Peyer's patch (tissue), 4 donors: ENCODE data around the gene CDK17.

Source experiments
- POLR2A ChIP-seq, 2 donors: fragments of 450-650 bp; IDR thresholded peaks; one replicate each; pipeline ENCODE4 v1.5.1; 2017; ENCODE audit warnings: antibody characterized with exemption in 2 of 2, mild to moderate bottlenecking in 2 of 2, moderate library complexity in 2 of 2
- TF ChIP-seq, protein P1 (sequence below), 6 experiments: fragments of 450-650 bp in 4 of 6; fragments of 200-600 bp in 2 of 6; sonication (generic) in 1 of 6; IDR thresholded peaks; one replicate each; pipeline ENCODE4 v1.5.1; 2017 to 2019; ENCODE audit warnings: antibody characterized with exemption in 6 of 6, mild to moderate bottlenecking in 3 of 6, moderate library complexity in 1 of 6

DNA sequence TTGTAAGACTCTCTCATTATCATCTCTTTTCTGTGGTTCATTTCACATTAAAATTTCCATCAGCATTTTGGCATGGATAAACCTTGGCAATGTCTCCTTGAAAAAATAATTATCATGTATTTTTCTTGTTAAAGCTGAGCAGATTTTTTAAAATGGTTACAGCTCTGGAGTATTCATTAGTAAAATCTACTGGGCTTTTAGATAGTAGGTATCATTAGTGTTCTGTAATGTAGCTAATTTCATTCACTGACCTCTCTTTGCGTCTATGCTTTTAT, 36.9 kb upstream of the CDK17 start:
- TF ChIP-seq, protein P1, sequence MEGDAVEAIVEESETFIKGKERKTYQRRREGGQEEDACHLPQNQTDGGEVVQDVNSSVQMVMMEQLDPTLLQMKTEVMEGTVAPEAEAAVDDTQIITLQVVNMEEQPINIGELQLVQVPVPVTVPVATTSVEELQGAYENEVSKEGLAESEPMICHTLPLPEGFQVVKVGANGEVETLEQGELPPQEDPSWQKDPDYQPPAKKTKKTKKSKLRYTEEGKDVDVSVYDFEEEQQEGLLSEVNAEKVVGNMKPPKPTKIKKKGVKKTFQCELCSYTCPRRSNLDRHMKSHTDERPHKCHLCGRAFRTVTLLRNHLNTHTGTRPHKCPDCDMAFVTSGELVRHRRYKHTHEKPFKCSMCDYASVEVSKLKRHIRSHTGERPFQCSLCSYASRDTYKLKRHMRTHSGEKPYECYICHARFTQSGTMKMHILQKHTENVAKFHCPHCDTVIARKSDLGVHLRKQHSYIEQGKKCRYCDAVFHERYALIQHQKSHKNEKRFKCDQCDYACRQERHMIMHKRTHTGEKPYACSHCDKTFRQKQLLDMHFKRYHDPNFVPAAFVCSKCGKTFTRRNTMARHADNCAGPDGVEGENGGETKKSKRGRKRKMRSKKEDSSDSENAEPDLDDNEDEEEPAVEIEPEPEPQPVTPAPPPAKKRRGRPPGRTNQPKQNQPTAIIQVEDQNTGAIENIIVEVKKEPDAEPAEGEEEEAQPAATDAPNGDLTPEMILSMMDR (IDR thresholded peaks at IDR 0.05) = no peak
- TF ChIP-seq POLR2A (IDR thresholded peaks at IDR 0.05) = no peak
